Measurements from ENCODE around the gene IL31. TPM values are rescaled to one million over a fixed set of nuclear protein-coding genes. Genes with fewer than 3 reads are reported as not detected.

Gene IL31
- total and polyA plus RNA-seq, 4 donors = not detected

- Histone ChIP-seq H3K4me3 (no peak overlapping the region), H3K4me1 (ENCODE audit: control insufficient read depth in 5 of 5, insufficient read depth in 5 of 5, low read length in 5 of 5) (peaks cover 0 to 6% (median 0%) of the 10 kb centered on the region in 5 donors), H3K27me3 (ENCODE audit: control insufficient read depth in 3 of 3, insufficient read depth in 3 of 3, low read length in 2 of 3) (no peaks in the 10 kb centered on the region), H3K9me3 (ENCODE audit: control insufficient read depth in 4 of 4, insufficient read depth in 3 of 4, low read length in 3 of 4) (no peaks in the 10 kb centered on the region), H3K27ac (ENCODE audit: low read depth in 1 of 2, low read length in 1 of 2) (no peak overlapping the region), H3K9ac (ENCODE audit: insufficient read depth in 1 of 2, low read length in 2 of 2) (no peak overlapping the region), H3K36me3 (ENCODE audit: control insufficient read depth in 4 of 4, insufficient read depth in 4 of 4, low read length in 4 of 4) (peaks cover 0 to 53% (median 34%) of the 10 kb centered on the region in 4 donors)
- 89 to 92% methylated on average over 21 of the region's 21 CpGs for WGBS, 2 donors
- ATAC-seq (ENCODE audit: insufficient read depth, low FRiP score) (no peak), DNase-seq (no peak)
- TF ChIP-seq CTCF (IDR thresholded peaks at IDR 0.05; ENCODE audit: control extremely low read depth, extremely low read depth) = no peak
Measured at GRCh38 chr12:122141911-122142725, 31.9 kb downstream of the IL31 start.

- Histone ChIP-seq H3K36me3 (ENCODE audit: control insufficient read depth in 4 of 4, insufficient read depth in 4 of 4, low read length in 4 of 4) (peaks cover 0 to 55% (median 39%) of the 10 kb centered on the region in 4 donors), H3K4me1 (ENCODE audit: control insufficient read depth in 5 of 5, insufficient read depth in 5 of 5, low read length in 5 of 5) (peaks cover 0 to 6% (median 0%) of the 10 kb centered on the region in 5 donors), H3K9me3 (ENCODE audit: control insufficient read depth in 4 of 4, insufficient read depth in 3 of 4, low read length in 3 of 4) (no peaks in the 10 kb centered on the region), H3K9ac (ENCODE audit: insufficient read depth in 1 of 2, low read length in 2 of 2) (no peak overlapping the region), H3K4me3 (no peak overlapping the region), H3K27ac (ENCODE audit: low read depth in 1 of 2, low read length in 1 of 2) (no peak overlapping the region), H3K27me3 (ENCODE audit: control insufficient read depth in 3 of 3, insufficient read depth in 3 of 3, low read length in 2 of 3) (no peaks in the 10 kb centered on the region)
- DNase-seq = no peak
- TF ChIP-seq CTCF (IDR thresholded peaks at IDR 0.05; ENCODE audit: control extremely low read depth, extremely low read depth) = no peak
- ATAC-seq (ENCODE audit: insufficient read depth, low FRiP score) = no peak
- WGBS, 2 donors = 96% methylated on average over 19 of the region's 19 CpGs
Measured at GRCh38 chr12:122140467-122141257, 33.4 kb downstream of the IL31 start.

- Histone ChIP-seq H3K4me1 (ENCODE audit: control insufficient read depth in 5 of 5, insufficient read depth in 5 of 5, low read length in 5 of 5) (peaks cover 0 to 6% (median 0%) of the 10 kb centered on the region in 5 donors), H3K36me3 (ENCODE audit: control insufficient read depth in 4 of 4, insufficient read depth in 4 of 4, low read length in 4 of 4) (peaks cover 0 to 63% (median 45%) of the 10 kb centered on the region in 4 donors), H3K27ac (ENCODE audit: low read depth in 1 of 2, low read length in 1 of 2) (no peak overlapping the region), H3K9ac (ENCODE audit: insufficient read depth in 1 of 2, low read length in 2 of 2) (no peak overlapping the region), H3K4me3 (no peak overlapping the region), H3K9me3 (ENCODE audit: control insufficient read depth in 4 of 4, insufficient read depth in 3 of 4, low read length in 3 of 4) (no peaks in the 10 kb centered on the region), H3K27me3 (ENCODE audit: control insufficient read depth in 3 of 3, insufficient read depth in 3 of 3, low read length in 2 of 3) (no peaks in the 10 kb centered on the region)
- ATAC-seq (ENCODE audit: insufficient read depth, low FRiP score) = no peak
- no peak for DNase-seq
- 92 to 96% methylated on average over 8 of the region's 8 CpGs for WGBS, 2 donors
- TF ChIP-seq CTCF (IDR thresholded peaks at IDR 0.05; ENCODE audit: control extremely low read depth, extremely low read depth) = no peak
Measured at GRCh38 chr12:122139941-122140340, 34.1 kb downstream of the IL31 start.

Measured in lung (tissue), 12 donors.